ENCODE results near the gene ARMH4. TPM values are rescaled to one million over a fixed set of nuclear protein-coding genes. Genes with fewer than 3 reads are reported as not detected.

Gene ARMH4
- total RNA-seq, 1 experiment from 2014 or later, result 1.8 TPM

GRCh38 chr14:58200480-58200841 is 48.4 kb upstream of the ARMH4 start:
- DNase-seq (ENCODE audit: low read depth, low spot score) (no peak), ATAC-seq (no peak)
- TF ChIP-seq POLR2AphosphoS5 (IDR thresholded peaks at IDR 0.05; ENCODE audit: low read depth, low read length), result no peak
- no peak for TF ChIP-seq TCF7L2 (IDR thresholded peaks at IDR 0.05; ENCODE audit: low read depth, low read length)
- no peak for TF ChIP-seq SIN3A (IDR thresholded peaks at IDR 0.05; ENCODE audit: borderline replicate concordance, insufficient read depth, low read depth, low read length)
- TF ChIP-seq, protein P1, sequence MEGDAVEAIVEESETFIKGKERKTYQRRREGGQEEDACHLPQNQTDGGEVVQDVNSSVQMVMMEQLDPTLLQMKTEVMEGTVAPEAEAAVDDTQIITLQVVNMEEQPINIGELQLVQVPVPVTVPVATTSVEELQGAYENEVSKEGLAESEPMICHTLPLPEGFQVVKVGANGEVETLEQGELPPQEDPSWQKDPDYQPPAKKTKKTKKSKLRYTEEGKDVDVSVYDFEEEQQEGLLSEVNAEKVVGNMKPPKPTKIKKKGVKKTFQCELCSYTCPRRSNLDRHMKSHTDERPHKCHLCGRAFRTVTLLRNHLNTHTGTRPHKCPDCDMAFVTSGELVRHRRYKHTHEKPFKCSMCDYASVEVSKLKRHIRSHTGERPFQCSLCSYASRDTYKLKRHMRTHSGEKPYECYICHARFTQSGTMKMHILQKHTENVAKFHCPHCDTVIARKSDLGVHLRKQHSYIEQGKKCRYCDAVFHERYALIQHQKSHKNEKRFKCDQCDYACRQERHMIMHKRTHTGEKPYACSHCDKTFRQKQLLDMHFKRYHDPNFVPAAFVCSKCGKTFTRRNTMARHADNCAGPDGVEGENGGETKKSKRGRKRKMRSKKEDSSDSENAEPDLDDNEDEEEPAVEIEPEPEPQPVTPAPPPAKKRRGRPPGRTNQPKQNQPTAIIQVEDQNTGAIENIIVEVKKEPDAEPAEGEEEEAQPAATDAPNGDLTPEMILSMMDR (IDR thresholded peaks at IDR 0.05), result no peak
- TF ChIP-seq REST (IDR thresholded peaks at IDR 0.05; ENCODE audit: insufficient read depth in 1 of 2, low read depth in 2 of 2, low read length in 1 of 2), result no peak
- H3K36me3 ChIP-seq (ENCODE audit: control insufficient read depth, insufficient read depth, low read length), result peaks cover 6% of the 10 kb centered on the region; the same call in 1 of the 2 replicates
- intact Hi-C loops (cut with micrococcal nuclease; ENCODE audit: unreplicated experiment) (no loop called here), in situ Hi-C loops (cut with HindIII; ENCODE audit: low pct_unique_long_range_greater_than_20kb, low sequenced_read_pairs) (no loop called here)
- peak overlapping the region; percentile 90 for H3K27ac ChIP-seq (ENCODE audit: low read length)
- H3K27me3 ChIP-seq (ENCODE audit: control insufficient read depth, insufficient read depth, low read length), result no peaks in the 10 kb centered on the region
- H3K9me3 ChIP-seq (ENCODE audit: control insufficient read depth, insufficient read depth, low read depth, low read length), result no peaks in the 10 kb centered on the region
- H3K4me1 ChIP-seq (ENCODE audit: control insufficient read depth, insufficient read depth, low read length), result peaks cover 4% of the 10 kb centered on the region; the same call in 1 of the 2 replicates
- peak overlapping the region; percentile 96 to 97 for H3K4me3 ChIP-seq (ENCODE audit: low read depth in 2 of 2, low read length in 2 of 2)
- CTCF ChIA-PET, result no interaction called here
- no TSS peak for BruUV-seq (replicated peaks)
- POLR2A ChIA-PET, result no interaction called here

- intact Hi-C loops (cut with micrococcal nuclease; ENCODE audit: unreplicated experiment), result no loop called here
- no TSS peak for BruUV-seq (replicated peaks)
Measured at GRCh38 chr14:58199726-58200479, 47.9 kb upstream of the ARMH4 start, which contains the start of gene ACTR10. Gene ACTR10 (plus strand): TSS chr14:58200149. CDS start chr14:58200218, 69 bp downstream.

More at GRCh38 chr14:58199726-58200479, 47.9 kb upstream of the ARMH4 start, which contains the start of gene ACTR10:
- POLR2A ChIA-PET, result no interaction called here
- ATAC-seq (peak; percentile 99), DNase-seq (ENCODE audit: low read depth, low spot score) (peak; percentile 20)
- no peaks in the 10 kb centered on the region for H3K27me3 ChIP-seq (ENCODE audit: control insufficient read depth, insufficient read depth, low read length)
- peak within 1 kb of the TSS; percentile 96 to 97 for H3K4me3 ChIP-seq (ENCODE audit: low read depth in 2 of 2, low read length in 2 of 2)
- TF ChIP-seq, protein P1 (IDR thresholded peaks at IDR 0.05), result no peak
- no peak for TF ChIP-seq TCF7L2 (IDR thresholded peaks at IDR 0.05; ENCODE audit: low read depth, low read length)
- no peak for TF ChIP-seq SIN3A (IDR thresholded peaks at IDR 0.05; ENCODE audit: borderline replicate concordance, insufficient read depth, low read depth, low read length)
- no peak for TF ChIP-seq REST (IDR thresholded peaks at IDR 0.05; ENCODE audit: insufficient read depth in 1 of 2, low read depth in 2 of 2, low read length in 1 of 2)
- TF ChIP-seq POLR2AphosphoS5 (IDR thresholded peaks at IDR 0.05; ENCODE audit: low read depth, low read length), result peak; percentile 72; the same call in 1 of the 2 replicates
- H3K36me3 ChIP-seq (ENCODE audit: control insufficient read depth, insufficient read depth, low read length), result peaks cover 6% of the 10 kb centered on the region; the same call in 1 of the 2 replicates
- in situ Hi-C loops (cut with HindIII; ENCODE audit: low pct_unique_long_range_greater_than_20kb, low sequenced_read_pairs), result no loop called here
- H3K9me3 ChIP-seq (ENCODE audit: control insufficient read depth, insufficient read depth, low read depth, low read length), result no peaks in the 10 kb centered on the region
- H3K27ac ChIP-seq (ENCODE audit: low read length), result peak within 1 kb of the TSS; percentile 90
- CTCF ChIA-PET, result no interaction called here
- H3K4me1 ChIP-seq (ENCODE audit: control insufficient read depth, insufficient read depth, low read length), result peaks cover 4% of the 10 kb centered on the region; the same call in 1 of the 2 replicates

Data from Panc1 (cell line).